ENCODE results near the gene POLR2I. TPM values are rescaled to one million over a fixed set of nuclear protein-coding genes. Genes with fewer than 3 reads are reported as not detected.

The POLR2I gene
- total and polyA plus RNA-seq, 2 of the 13 experiments (the other 11 are each of a cell fraction or from before 2014, with no cell fraction given): 40.5 to 104 TPM

GRCh38 chr19:36120092-36120983, 5.7 kb upstream of the POLR2I start (continued):
- TF ChIP-seq, protein P1, sequence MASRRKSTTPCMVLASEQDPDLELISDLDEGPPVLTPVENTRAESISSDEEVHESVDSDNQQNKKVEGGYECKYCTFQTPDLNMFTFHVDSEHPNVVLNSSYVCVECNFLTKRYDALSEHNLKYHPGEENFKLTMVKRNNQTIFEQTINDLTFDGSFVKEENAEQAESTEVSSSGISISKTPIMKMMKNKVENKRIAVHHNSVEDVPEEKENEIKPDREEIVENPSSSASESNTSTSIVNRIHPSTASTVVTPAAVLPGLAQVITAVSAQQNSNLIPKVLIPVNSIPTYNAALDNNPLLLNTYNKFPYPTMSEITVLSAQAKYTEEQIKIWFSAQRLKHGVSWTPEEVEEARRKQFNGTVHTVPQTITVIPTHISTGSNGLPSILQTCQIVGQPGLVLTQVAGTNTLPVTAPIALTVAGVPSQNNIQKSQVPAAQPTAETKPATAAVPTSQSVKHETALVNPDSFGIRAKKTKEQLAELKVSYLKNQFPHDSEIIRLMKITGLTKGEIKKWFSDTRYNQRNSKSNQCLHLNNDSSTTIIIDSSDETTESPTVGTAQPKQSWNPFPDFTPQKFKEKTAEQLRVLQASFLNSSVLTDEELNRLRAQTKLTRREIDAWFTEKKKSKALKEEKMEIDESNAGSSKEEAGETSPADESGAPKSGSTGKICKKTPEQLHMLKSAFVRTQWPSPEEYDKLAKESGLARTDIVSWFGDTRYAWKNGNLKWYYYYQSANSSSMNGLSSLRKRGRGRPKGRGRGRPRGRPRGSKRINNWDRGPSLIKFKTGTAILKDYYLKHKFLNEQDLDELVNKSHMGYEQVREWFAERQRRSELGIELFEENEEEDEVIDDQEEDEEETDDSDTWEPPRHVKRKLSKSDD (CRISPR knock-in tag; IDR thresholded peaks at IDR 0.05; ENCODE audit: low read depth): no peak
- TF ChIP-seq ARHGAP35 (CRISPR knock-in tag; IDR thresholded peaks at IDR 0.05; ENCODE audit: borderline replicate concordance) (0 out of 2 replicates have a peak, but pooled peaks have one; percentile 47), ZNF30 (CRISPR knock-in tag; IDR thresholded peaks at IDR 0.05) (no peak), ATF2 (CRISPR knock-in tag; IDR thresholded peaks at IDR 0.05) (peak; percentile 80), ZNF605 (CRISPR knock-in tag; IDR thresholded peaks at IDR 0.05) (no peak), ZBTB34 (CRISPR knock-in tag; IDR thresholded peaks at IDR 0.05) (peak; percentile 88; the same call in 1 of the 2 replicates), JUNB (CRISPR knock-in tag; IDR thresholded peaks at IDR 0.05; ENCODE audit: borderline replicate concordance) (no peak; the same call in 1 of the 2 replicates), ADNP (CRISPR knock-in tag; IDR thresholded peaks at IDR 0.05) (no peak), FOXP1 (IDR thresholded peaks at IDR 0.05) (0 out of 2 replicates have a peak, but pooled peaks have one; percentile 19), FOXP1 (CRISPR knock-in tag; IDR thresholded peaks at IDR 0.05) (peak; percentile 94), WIZ (CRISPR knock-in tag; IDR thresholded peaks at IDR 0.05) (no peak), MXI1 (IDR thresholded peaks at IDR 0.05; ENCODE audit: borderline replicate concordance, low read depth, low read length) (peak; percentile 74; the same call in 1 of the 3 replicates), KDM6A (CRISPR knock-in tag; IDR thresholded peaks at IDR 0.05; ENCODE audit: low read depth) (peak; percentile 99), ZNF614 (CRISPR knock-in tag; IDR thresholded peaks at IDR 0.05; ENCODE audit: borderline replicate concordance) (peak; percentile 71; the same call in 1 of the 2 replicates), PRPF4 (IDR thresholded peaks at IDR 0.05; ENCODE audit: low read depth, low read length, poor library complexity, severe bottlenecking) (no peak), NRL (CRISPR knock-in tag; IDR thresholded peaks at IDR 0.05; ENCODE audit: borderline replicate concordance) (no peak; the same call in 1 of the 2 replicates), ZFAT (CRISPR knock-in tag; conservative IDR thresholded peaks at IDR 0.05) (no peak), NFYC (CRISPR knock-in tag; IDR thresholded peaks at IDR 0.05) (peak; percentile 76)
- TF ChIP-seq, protein P2, sequence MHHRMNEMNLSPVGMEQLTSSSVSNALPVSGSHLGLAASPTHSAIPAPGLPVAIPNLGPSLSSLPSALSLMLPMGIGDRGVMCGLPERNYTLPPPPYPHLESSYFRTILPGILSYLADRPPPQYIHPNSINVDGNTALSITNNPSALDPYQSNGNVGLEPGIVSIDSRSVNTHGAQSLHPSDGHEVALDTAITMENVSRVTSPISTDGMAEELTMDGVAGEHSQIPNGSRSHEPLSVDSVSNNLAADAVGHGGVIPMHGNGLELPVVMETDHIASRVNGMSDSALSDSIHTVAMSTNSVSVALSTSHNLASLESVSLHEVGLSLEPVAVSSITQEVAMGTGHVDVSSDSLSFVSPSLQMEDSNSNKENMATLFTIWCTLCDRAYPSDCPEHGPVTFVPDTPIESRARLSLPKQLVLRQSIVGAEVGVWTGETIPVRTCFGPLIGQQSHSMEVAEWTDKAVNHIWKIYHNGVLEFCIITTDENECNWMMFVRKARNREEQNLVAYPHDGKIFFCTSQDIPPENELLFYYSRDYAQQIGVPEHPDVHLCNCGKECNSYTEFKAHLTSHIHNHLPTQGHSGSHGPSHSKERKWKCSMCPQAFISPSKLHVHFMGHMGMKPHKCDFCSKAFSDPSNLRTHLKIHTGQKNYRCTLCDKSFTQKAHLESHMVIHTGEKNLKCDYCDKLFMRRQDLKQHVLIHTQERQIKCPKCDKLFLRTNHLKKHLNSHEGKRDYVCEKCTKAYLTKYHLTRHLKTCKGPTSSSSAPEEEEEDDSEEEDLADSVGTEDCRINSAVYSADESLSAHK (CRISPR knock-in tag; IDR thresholded peaks at IDR 0.05; ENCODE audit: borderline replicate concordance): no peak
- TF ChIP-seq, protein P3, sequence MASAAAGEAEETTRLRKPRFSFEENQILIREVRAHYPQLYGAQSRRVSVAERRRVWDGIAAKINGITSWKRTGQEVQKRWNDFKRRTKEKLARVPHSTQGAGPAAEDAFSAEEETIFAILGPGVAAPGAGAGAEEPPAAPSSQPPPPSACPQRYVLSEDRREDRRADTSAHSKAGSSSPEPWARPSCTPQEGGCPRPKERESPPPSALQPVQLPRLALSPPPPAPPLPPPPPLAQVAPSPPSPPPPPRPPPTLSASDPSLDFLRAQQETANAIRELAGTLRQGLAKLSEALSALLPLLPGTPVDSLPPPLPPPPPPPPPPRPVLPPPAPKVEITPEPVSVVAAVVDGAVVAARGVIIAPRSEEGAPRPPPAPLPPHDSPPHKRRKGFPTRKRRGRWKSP (CRISPR knock-in tag; IDR thresholded peaks at IDR 0.05): peak; percentile 84
